GM19328 (cell line): ENCODE data around the gene DYNAP.

ENCODE experiments used
- ATAC-seq: cut with Tn5 transposase; IDR thresholded peaks from one replicate; pipeline ENCODE4 v1.9.1; 2021; ENCODE audit warnings: mild to moderate bottlenecking, moderate library complexity; ENCODE audit not compliant: unreplicated experiment

DYNAP gene, protein sequence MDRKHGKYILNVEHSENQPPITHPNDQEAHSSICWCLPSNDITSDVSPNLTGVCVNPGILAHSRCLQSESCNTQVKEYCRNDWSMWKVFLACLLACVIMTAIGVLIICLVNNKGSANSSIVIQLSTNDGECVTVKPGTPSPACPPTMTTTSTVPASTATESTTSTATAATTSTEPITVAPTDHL

DNA sequence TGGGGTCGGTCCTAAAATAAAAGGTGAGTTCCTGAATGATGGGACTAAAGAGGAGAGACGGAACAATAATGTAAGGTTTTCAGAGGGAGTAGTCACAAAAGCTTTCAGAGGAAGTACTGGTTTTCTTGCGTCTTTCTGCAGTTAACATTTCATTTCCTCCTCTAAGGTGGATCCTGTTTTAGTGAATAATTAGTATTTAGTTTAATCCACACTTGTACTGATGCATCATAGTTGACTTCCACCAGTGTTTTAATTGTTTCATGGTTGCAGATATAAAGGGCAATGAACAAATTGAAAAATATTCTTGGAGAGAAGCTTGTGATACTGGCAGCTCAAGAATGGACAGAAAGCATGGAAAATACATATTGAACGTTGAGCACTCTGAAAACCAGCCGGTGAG is at the start of gene DYNAP:
Gene DYNAP, plus strand, starts transcription at position 301 of the 400 bp plus-strand sequence. Its CDS starts 38 bp downstream, at position 339.
- no peak for ATAC-seq

DNA sequence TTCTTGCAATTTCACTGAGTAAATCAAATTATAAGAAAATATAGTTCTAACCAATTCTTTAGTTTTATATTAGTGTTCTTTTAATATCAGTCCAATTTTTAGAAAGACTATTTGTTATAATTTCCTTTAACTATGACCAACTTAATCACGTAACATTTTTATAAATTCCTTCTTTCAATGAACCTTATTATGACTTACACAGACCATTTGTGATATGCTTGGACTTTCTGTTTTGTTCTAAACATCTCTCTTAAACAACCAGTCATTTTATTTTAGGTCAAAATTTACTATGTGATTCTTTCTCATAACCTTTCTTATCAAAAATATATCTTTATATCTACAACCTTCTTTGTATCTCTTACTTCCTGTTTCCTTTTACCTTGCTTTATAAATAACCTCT is 39.5 kb upstream of the DYNAP start:
- no peak for ATAC-seq

DNA sequence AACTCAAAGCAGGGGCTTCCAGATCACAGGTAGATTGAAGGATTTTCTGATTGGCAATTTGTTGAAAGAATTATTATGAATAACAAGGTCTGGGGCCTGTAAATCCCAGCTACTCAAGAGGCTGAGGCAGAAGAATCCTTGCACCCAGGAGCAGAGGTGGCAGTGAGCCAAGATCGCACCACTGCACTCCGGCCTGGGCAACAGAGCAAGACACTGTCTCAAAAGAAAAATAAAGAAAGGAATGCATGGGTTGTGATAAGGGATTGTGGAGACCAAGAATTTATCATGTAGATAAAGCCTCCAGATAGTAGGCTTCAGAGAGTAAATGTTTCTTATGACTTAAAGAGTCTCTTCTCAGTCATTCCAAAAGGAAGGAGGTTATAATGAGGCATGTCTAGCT is 35.8 kb upstream of the DYNAP start:
- no peak for ATAC-seq

DNA sequence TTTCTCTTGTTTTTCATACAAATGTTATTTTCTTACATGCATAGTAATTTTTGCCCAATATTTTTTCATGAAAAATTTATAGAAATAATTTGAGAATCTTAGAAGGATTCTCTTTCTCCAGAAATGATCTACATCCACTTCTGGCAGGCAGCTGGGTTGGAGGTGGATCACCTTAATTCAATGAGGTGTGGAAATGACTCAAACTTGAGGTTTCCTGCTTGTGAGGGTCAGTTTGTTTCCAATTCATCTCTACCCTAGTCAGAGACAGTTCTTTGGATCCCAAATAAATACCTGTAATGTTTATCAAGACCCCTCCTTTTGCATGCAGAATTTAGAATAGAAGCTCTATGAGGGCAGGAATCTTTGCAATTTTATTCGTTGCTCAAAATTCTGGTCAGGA is 35.0 kb upstream of the DYNAP start:
- ATAC-seq, result no peak

DNA sequence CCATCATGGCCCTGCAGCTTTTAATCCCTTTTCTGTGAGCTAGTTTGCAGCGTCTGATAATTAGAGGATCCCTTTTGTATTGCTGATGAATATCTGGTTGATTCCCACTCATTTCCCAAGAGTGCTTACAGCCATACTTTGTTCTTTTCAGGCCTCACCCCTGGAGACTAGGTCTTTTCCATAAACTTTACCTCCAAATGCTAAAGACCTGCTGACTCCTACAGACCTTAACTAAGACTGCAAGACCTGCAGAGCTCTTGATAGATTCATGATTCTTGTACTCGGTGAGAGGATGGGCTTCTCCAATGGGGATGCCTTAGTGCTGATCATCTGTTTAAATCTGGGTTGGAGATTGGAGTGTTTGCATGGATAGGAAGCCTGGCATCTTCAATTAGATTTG is 33.1 kb upstream of the DYNAP start:
- ATAC-seq, result no peak

DNA sequence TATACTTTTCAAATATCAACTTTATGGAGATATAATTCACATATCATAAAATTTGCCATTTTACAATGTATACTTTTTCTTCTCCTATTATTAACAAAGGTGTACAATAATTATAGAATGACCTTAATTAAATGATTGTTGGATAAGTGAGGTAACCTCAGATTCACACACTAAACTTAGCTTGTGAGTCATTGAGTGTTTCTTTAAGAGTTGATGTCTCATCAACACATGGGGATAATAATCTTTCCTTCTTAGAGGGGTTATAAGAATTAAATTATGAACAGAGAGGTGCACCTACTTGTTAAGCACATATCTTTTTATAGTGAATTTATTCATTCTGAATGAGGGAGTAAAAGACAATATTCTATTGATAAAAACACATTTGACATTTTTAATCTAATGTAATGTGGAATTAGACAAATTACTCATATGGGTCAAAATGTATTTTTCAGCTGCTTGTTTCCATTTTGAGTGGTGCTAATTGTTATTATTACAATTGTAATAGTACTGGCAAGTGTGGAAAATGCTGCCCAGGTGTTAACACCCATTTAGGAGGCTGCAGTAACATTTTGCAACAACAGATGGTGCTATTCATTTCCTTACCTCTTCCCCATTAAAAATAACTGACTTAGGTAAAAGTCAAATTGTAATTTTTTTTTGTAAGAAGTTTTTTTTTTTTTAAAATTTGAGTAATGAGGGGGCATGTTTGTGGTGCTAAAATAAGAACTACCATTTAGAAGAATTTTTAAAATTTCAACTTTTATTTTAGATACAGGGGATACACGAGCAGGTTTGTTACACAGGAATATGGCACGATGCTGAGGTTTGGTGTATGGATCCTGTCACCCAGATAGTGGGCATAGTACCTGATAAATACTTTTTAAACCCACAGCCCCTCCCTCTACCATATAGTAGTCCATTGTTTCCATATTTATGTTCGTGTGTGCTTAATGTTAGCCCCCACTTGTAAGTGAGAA is 32.1 kb upstream of the DYNAP start:
- ATAC-seq, result no peak

DNA sequence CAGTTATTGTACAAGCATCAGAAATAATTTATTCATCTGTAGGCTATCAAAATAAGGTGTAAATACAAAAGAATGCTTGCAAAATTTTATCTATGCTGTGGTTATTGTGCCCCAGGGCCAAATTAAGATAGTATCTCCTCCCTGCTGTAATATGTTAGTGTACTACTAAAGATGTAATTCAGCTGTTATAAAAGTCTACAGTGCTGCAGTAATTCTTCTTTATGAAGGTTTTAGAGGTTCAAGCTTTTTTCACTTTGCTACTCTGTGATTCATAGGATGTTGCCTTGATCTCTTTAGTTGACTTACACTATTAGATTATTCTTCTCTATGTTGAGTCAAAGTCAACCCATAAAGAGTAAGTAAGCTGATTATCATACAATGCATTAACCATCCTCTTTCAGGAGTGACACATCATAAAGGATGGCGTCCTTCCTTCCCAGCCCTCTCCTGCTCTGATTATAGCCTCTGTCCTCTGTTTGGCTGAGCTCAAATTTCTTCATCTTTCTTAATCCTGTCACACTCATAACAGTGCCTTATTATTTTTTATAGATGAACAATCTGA is 29.3 kb upstream of the DYNAP start:
- ATAC-seq, result no peak

DNA sequence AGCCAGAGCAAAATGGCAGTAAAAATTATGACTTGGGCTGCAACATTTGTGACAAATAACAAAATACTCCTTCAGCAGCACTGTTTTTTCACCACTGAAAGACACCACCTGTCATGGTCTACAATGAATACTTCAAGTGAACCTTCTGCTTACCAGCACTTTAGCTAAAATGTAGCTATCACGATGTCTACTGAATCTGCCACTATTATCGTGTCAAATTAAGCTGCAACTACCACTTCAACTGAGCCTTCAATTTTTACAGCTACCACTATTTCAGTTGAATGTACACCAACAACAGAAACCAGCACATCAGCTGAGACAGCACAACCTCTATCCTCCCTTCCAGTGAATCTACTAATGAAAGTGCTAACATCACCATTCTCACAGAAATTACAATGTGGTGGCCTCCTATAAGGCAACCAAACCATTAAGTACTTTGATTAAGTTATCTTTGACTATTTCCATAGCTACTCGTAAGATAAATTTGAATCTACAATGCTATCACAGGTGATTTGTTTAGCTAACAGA is 10.8 kb upstream of the DYNAP start:
- no peak for ATAC-seq

DNA sequence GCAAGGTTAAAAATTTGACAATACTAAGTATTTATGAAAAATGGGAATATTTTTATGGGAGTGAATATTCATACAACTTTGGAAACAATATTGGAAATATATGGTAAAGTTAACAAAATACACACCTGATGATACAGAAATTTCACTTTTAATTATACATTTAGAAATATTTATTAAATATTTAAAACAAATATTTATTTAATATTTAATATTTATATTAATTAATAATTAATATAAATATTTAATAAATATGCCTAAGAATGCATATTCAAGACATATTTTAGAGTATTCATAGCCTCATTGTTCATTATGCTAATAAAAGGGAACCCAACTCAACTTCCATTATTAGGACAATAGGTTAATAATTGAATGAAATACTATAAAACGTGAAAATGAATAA is 7.0 kb upstream of the DYNAP start:
- ATAC-seq, result no peak

DNA sequence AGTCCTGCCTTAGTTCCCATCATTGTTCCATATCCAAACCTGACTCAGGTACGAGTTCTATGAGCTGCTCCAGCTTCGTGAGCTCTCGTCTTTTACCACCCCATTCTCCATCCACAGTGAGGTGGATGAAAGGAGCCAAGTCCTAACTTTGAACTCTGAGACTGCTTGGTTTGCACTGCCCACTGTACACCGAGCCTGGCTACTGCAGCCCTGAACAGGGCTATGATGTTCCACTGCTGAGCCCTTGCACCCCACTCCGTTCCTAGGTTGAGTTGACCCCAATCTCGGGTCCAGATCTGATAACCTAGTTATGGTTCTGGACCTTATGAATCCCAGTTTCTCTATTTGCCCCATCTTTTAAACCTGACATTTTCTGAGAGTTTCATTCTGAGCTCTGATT is 5.3 kb upstream of the DYNAP start:
- ATAC-seq, result no peak

DNA sequence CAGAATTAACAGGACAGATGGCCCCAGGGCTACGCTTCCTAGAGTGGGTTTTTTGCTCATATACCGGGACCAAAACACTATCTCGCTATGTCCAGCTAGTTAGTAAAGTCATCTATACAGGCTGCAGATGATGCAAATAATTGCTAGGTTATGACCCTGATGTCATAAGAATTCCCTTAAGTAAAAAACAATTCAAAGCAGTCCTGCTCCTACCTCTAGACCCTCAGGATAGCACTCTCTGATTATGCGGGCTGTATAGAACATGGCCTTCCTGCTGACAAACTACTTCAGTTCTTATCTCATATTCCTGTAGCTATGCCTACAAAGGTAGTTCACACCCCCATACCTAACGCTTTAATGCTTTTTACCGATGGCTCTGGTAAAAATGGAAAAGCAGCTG is 13.2 kb downstream of the DYNAP start:
- no peak for ATAC-seq

DNA sequence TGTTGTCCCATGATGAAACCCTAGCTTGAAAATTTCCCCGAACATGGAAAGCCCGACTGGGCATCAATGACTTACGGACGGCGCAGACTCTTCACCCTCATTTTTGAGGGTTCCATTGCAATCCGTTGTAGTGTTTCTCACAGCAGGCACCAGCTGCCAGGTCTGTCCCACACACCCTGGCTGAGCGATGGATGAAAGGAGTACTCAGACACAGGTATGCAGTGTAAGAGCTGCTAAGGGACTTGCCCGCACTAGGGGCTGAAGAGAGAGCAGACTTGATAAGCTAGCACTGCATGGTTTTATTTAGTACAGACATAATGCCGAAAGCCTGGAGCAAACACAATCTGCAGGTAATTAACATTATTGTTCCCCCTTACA is 15.8 kb downstream of the DYNAP start:
- no peak for ATAC-seq

DNA sequence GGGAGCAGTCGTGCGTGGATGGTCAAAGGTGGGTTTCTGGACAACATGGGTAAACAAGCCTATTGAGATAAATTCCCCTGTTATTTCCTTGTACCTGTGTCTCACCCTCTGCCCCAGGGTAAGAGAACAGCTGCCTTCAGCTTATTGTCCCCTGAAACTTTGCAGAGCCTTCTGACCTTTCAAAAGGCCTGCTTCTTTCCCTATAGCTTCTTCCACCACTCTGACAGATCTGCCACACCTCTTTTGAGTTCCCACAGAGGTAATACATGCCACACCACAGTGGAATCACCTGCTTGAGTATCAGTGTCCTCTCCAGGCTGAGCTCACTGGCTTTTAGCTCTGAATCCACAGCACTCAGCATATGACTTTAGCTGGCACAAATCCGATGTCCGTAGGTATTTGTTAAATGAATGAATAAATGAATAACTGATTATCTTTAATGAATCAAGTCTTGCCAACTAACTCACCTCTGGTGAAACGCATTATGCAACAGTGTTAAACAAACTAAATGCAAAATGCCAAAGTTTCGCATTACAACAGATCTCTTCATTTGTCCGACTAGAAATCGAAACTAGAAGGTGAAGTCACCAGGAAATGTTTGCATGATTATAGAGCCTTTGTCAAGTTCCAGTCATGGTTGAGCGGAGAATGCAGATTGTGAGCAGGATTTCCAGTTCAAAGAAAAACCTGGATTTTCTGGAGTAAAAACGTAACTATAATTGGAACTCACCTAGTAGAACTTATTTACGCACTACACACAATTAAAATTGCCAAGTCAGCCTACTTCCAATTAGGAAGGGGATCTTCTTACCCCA is 16.4 kb downstream of the DYNAP start:
- ATAC-seq, result no peak

DNA sequence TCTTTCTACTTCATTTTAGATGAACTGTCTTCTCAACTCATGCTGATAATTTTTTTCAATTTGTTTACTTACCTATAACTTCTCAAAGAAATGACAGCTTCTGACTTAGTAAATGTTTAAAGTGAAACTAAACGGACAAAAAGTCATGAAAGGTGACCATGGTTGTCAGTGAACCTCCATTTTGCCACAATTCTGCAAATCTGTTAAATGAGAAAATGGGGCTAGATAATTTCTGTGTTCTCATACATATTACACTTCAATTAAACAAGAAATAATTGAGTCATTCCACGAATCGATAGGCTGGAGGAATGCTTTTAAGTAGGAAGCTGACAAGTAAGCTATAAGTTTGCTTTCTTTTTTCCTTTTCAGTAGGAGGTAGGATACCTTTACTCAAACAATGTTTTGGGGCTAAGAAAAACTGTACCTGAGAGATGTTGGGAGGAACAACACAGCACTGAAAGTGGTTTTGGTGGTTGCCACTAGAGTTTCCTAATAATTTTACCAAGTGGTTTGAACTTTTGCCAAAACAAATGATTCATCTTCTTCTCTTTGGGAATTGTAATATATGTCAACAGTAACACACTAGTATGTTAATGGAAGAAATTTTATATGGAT is 17.1 kb downstream of the DYNAP start:
- ATAC-seq, result no peak

DNA sequence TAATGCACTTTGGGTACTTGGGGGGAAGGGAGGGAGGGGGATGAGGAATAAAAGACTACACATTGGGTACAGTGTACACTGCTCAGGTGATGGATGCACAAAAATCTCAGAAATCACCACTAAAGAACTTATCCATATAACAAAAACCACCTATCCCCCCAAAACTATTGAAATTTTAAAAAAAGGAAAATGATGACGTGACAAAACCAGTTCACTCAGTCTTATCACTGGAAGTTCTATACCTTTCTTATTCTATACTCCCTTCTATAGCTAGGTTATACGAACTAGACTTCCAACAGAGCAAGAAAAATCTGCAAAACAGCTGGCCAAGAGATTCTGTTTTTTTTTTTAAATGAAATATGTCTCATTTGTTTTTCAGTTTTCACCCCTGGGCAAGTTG is 20.8 kb downstream of the DYNAP start:
- no peak for ATAC-seq

DNA sequence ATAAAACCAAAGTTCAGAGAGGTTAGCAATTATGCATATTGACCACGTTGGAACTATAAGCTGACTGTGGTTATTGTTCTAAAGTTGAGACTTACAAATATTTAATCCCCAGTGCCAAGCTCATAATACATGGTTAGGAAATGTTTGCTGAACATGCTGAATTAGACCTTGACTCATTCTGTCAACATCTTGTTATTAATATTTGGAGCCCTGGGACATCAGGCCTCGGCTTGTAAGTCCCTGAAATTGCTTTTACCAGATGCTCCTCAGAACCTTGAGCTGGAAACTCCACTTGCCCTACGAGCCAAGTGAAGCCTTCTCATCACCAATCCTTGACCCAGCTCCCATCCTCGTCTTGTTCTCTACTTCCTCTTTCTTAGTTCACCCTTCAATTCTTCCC is 21.2 kb downstream of the DYNAP start:
- ATAC-seq, result no peak

DNA sequence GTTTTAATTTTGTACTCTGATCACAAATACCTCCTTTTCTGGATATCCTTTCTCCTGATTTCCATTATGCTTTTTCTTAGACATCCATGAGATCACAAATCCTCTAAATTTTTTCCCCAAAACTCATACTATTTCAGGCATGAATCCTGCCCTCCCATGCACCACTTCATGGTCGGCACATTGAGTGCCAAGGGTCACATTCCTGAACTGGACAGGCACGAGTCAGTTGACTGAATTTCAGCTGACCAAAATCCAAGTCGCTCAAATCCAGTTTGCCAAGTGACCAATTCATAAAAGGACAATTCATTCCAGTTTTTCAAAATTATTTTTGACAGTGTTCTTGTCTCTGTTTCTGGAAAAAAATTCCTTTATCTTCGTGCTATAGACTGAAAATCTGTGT is 22.1 kb downstream of the DYNAP start:
- ATAC-seq, result no peak

DNA sequence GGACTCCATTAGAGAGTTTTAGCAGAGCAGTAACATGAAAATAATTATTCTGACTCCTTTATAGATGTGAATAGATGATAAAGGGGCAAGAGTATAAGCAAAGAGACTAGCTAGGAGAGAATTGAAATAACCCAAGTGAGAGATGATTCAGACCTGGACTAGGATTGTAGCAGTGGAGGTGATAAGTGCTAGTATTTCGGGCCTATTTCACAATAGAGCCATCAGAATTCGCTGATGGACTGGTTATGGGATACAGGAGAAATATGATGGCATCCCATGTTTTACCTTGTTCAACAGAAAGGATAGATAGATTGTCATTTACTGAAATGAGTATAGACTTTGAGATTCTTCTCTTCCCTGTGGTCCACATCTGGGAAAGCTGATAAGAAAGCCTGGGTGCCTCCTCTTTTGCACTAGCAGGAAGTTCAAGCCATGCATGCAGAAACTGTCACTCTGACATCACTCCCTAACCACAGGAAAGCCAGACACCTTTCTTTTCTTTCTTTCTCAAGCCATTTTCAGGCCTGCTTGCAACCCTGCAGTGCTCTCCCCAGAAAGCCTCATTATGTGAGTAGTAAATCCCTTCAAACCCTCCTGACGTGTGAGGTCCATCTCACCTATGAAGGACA is 25.3 kb downstream of the DYNAP start:
- ATAC-seq, result no peak

DNA sequence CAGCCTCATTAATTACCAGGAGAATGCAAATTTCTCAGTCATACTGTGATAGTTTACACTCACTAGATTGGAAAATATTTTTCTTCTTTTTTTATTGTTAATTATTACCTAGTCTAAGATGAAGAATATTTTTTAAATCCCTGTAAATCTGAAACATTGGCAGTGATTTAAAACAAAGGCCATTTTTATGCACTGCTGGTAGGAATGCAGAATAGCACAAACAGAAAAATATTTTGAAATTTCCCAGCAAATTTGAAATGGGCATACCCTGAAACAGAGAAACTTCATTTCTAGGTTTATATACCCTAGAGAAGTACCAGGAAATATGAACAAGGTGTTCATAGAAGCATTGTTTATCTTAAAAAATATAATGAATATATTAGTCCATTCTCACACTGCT is 31.0 kb downstream of the DYNAP start:
- ATAC-seq, result no peak

DNA sequence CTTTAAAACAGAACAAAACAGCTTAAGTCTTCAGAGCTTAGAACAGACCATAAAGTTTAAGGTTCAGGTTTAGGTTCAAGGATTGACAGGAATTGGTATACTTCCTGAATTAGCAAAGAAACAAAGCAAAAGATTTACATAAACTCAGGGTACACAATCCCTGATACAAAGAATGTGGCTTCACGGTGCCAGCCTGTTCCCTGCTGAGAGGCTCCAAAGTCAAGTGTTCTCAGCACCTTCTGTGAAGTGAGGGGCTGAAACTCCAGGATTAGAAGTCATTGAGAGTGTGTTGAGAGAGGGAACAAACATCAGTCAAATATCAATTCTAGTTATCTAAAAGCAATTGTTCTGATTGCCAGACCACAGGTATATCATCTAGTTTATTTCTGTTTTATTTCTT is 35.7 kb downstream of the DYNAP start:
- ATAC-seq, result no peak
